Left hindlimb (tissue), 1 donor: ENCODE measurements around the gene KLHL30.

ENCODE experiments used
- DNase-seq: peaks from one replicate; pipeline ENCODE4 v3.0.0-alpha.2; 2018

Gene KLHL30

GRCh38 chr2:238187618-238188548 is 49.4 kb downstream of the KLHL30 start:
- DNase-seq = no peak

- no peak for DNase-seq
Observed at GRCh38 chr2:238190445-238190844, 52.0 kb downstream of the KLHL30 start.
